AG04449 (cell line): ENCODE results near the gene SHH.

Source experiments
- CTCF ChIA-PET: fragments of 350-600 bp; formaldehyde crosslinking; extraction: SDS; loops from one replicate; lab custom pipeline; 2021; ENCODE audit warnings: antibody characterized with exemption; lab: Yijun Ruan, JAX
- POLR2A ChIA-PET: fragments of 400-600, 350-600 bp; formaldehyde crosslinking; extraction: SDS; loops from one replicate; lab custom pipeline; 2020; ENCODE audit warnings: antibody characterized with exemption, inconsistent platforms; lab: Yijun Ruan, JAX
- DNase-seq: peaks from one replicate; pipeline ENCODE4 v3.0.0-alpha.2; 2010; ENCODE audit warnings: low read depth, low spot score
- H3K4me3 ChIP-seq: 2 replicates; pipeline ENCODE4 v1.5.1; 2011; ENCODE audit warnings: low read depth, mild to moderate bottlenecking, control low read depth, low read length
- TF ChIP-seq, protein P1 (sequence below): IDR thresholded peaks from one replicate; pipeline ENCODE4 v1.5.1; 2011; ENCODE audit warnings: mild to moderate bottlenecking, moderate library complexity, low read length, control low read depth, inconsistent platforms; ENCODE audit not compliant: insufficient read depth; ENCODE audit errors: missing control alignments

SHH gene

DNA sequence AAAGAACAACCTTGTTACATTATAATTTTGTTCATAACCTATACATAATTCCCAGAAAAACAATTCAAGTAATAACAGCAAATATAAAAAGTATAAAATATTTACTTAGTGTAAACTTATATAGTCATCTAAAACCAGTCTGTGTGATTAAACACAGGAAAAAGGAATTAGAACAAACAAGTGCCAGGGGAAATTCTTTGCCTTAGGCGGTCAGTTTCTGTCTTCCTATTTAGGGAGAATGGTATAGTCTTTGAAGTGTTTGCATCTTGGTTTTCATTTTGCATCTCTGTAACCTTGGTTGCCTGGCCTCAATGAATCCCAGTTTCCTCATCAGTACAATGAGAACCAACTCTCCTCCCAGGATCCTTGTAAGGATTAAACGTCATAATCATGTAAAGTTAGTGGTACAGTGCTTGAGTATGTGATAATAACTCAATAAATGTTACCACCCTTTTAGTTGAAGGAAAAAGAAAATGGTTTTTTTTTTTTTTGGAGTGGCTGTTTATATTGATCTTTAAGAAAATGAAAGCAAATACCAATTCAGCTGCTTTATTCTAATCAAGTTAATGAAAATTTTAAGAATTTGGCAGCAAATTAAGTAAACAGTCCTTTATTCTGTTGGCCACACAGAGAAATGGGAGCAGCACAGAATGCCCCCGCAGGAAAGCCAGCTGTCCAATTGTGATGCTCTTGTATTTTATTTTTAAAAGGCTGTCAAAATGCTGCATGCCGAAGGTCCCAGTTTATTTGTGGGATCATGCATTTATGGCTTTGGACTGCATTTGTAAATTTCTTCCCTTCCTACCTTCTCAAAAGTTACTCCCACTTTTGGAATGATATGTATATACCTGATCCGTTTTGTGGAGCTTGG, 61.8 kb downstream of the SHH start:
- no peak for DNase-seq
- POLR2A ChIA-PET = no interaction called here
- CTCF ChIA-PET = interaction anchor here (1.1 to 26.1 kb wide), 3 partner anchors 17 to 152 kb away, joined by 3 to 410 read pairs (median 14); no protein-coding TSS in a partner anchor
- H3K4me3 ChIP-seq = no peak overlapping the region
- TF ChIP-seq, protein P1, sequence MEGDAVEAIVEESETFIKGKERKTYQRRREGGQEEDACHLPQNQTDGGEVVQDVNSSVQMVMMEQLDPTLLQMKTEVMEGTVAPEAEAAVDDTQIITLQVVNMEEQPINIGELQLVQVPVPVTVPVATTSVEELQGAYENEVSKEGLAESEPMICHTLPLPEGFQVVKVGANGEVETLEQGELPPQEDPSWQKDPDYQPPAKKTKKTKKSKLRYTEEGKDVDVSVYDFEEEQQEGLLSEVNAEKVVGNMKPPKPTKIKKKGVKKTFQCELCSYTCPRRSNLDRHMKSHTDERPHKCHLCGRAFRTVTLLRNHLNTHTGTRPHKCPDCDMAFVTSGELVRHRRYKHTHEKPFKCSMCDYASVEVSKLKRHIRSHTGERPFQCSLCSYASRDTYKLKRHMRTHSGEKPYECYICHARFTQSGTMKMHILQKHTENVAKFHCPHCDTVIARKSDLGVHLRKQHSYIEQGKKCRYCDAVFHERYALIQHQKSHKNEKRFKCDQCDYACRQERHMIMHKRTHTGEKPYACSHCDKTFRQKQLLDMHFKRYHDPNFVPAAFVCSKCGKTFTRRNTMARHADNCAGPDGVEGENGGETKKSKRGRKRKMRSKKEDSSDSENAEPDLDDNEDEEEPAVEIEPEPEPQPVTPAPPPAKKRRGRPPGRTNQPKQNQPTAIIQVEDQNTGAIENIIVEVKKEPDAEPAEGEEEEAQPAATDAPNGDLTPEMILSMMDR = no peak
